ENCODE measurements around the gene SZT2. TPM values are rescaled to one million over a fixed set of nuclear protein-coding genes. Genes with fewer than 3 reads are reported as not detected.

The SZT2 gene
- total RNA-seq, 3 donors from 2014 or later = 29.1 to 49.2 (median 44.3) TPM

GRCh38 chr1:43357251-43357650, 32.4 kb upstream of the SZT2 start:
- no peak overlapping the region for H3K27ac ChIP-seq
- TF ChIP-seq POLR2A (IDR thresholded peaks at IDR 0.05) (no peak), POLR2AphosphoS5 (IDR thresholded peaks at IDR 0.05) (no peak), CTCF (IDR thresholded peaks at IDR 0.05) (no peak)
- H3K4me1 ChIP-seq = peaks cover 3% of the 10 kb centered on the region in 2 donors
- H3K27me3 ChIP-seq = no peaks in the 10 kb centered on the region
- DNase-seq (ENCODE audit: low spot score in 2 of 2) = no peak
- no peaks in the 10 kb centered on the region for H3K36me3 ChIP-seq
- no peak overlapping the region for H3K4me3 ChIP-seq
- intact Hi-C loops (cut with DNase I; ENCODE audit: low total_unique reads) = no loop called here
- no peaks in the 10 kb centered on the region for H3K9me3 ChIP-seq

- DNase-seq (ENCODE audit: low spot score in 2 of 2) = no peak
Observed at GRCh38 chr1:43358121-43358745, 31.5 kb upstream of the SZT2 start.

GRCh38 chr1:43358746-43359693, 30.7 kb upstream of the SZT2 start, which contains the start of gene CDC20:
CDC20 (plus strand) TSS chr1:43358981; CDS start chr1:43359216, 235 bp downstream.
- peak; percentile 98 to 99 for DNase-seq (ENCODE audit: low spot score in 2 of 2)
- Histone ChIP-seq H3K36me3 (no peaks in the 10 kb centered on the region), H3K9me3 (no peaks in the 10 kb centered on the region), H3K27me3 (no peaks in the 10 kb centered on the region), H3K4me1 (peaks cover 3% of the 10 kb centered on the region in 2 donors), H3K4me3 (peak within 1 kb of the TSS; percentile 49 to 73 (median 66)), H3K27ac (peak within 1 kb of the TSS; percentile 87 to 88)
- no peak for TF ChIP-seq CTCF (IDR thresholded peaks at IDR 0.05)
- no peak for TF ChIP-seq POLR2AphosphoS5 (IDR thresholded peaks at IDR 0.05)
- no peak for TF ChIP-seq POLR2A (IDR thresholded peaks at IDR 0.05)
- intact Hi-C loops (cut with DNase I; ENCODE audit: low total_unique reads) = no loop called here

More at GRCh38 chr1:43358121-43358745, 31.5 kb upstream of the SZT2 start:
- Histone ChIP-seq H3K36me3 (no peaks in the 10 kb centered on the region), H3K27me3 (no peaks in the 10 kb centered on the region), H3K9me3 (no peaks in the 10 kb centered on the region), H3K4me3 (peak overlapping the region; percentile 49 to 73 (median 66)), H3K27ac (peak overlapping the region; percentile 87 to 88), H3K4me1 (peaks cover 3% of the 10 kb centered on the region in 2 donors)
- intact Hi-C loops (cut with DNase I; ENCODE audit: low total_unique reads) = no loop called here
- TF ChIP-seq CTCF (IDR thresholded peaks at IDR 0.05) (no peak), POLR2AphosphoS5 (IDR thresholded peaks at IDR 0.05) (peak in 1 of 3 donors; percentile 33), POLR2A (IDR thresholded peaks at IDR 0.05) (no peak)

- intact Hi-C loops (cut with DNase I; ENCODE audit: low total_unique reads) = no loop called here
- peaks cover 3% of the 10 kb centered on the region in 2 donors for H3K4me1 ChIP-seq
- no peak for DNase-seq (ENCODE audit: low spot score in 2 of 2)
- H3K4me3 ChIP-seq = no peak overlapping the region
- no peak for TF ChIP-seq CTCF (IDR thresholded peaks at IDR 0.05)
- TF ChIP-seq POLR2A (IDR thresholded peaks at IDR 0.05) = no peak
- no peak for TF ChIP-seq POLR2AphosphoS5 (IDR thresholded peaks at IDR 0.05)
- H3K9me3 ChIP-seq = no peaks in the 10 kb centered on the region
- no peaks in the 10 kb centered on the region for H3K36me3 ChIP-seq
- no peaks in the 10 kb centered on the region for H3K27me3 ChIP-seq
- no peak overlapping the region for H3K27ac ChIP-seq
Observed at GRCh38 chr1:43359696-43360095, 30.0 kb upstream of the SZT2 start.

GRCh38 chr1:43360616-43361015, 29.1 kb upstream of the SZT2 start:
- H3K4me3 ChIP-seq = no peak overlapping the region
- H3K27ac ChIP-seq = no peak overlapping the region
- no peaks in the 10 kb centered on the region for H3K9me3 ChIP-seq
- no peak for DNase-seq (ENCODE audit: low spot score in 2 of 2)
- H3K27me3 ChIP-seq = no peaks in the 10 kb centered on the region
- TF ChIP-seq POLR2A (IDR thresholded peaks at IDR 0.05) (no peak), POLR2AphosphoS5 (IDR thresholded peaks at IDR 0.05) (no peak), CTCF (IDR thresholded peaks at IDR 0.05) (no peak)
- intact Hi-C loops (cut with DNase I; ENCODE audit: low total_unique reads) = no loop called here
- peaks cover 3 to 5% of the 10 kb centered on the region in 2 donors for H3K4me1 ChIP-seq
- H3K36me3 ChIP-seq = no peaks in the 10 kb centered on the region

Measured in breast epithelium (tissue), 4 donors.